Effector memory CD8-positive, alpha-beta T cell (primary cell): ENCODE data around the gene NEDD9.

Experiments
- ATAC-seq: fragments of 150-1000 bp; cut with Tn5 transposase; replicated peaks from 2 replicates; pipeline ENCODE4 v1.10.0; 2021; ENCODE audit warnings: mild to moderate bottlenecking, moderate library complexity
- DNase-seq, 3 experiments: peaks; one replicate each; pipeline ENCODE4 v3.0.0; 2021
- H3K27ac Mint-ChIP-seq, 2 donors: one replicate each; pipeline ENCODE4 v1.8.0; 2022; ENCODE audit warnings: mild to moderate bottlenecking in 2 of 2, mixed read lengths in 2 of 2, moderate library complexity in 2 of 2
- H3K27me3 Mint-ChIP-seq, 2 donors: one replicate each; pipeline ENCODE4 v1.8.0; 2022; ENCODE audit warnings: mixed read lengths in 2 of 2
- H3K36me3 Mint-ChIP-seq: one replicate; pipeline ENCODE4 v1.8.0; 2022; ENCODE audit warnings: mild to moderate bottlenecking, moderate library complexity, mixed read lengths; ENCODE audit not compliant: insufficient read depth
- H3K4me1 Mint-ChIP-seq, 2 donors: one replicate each; pipeline ENCODE4 v1.8.0; 2022; ENCODE audit warnings: low read depth in 2 of 2, mixed read lengths in 2 of 2
- H3K4me3 Mint-ChIP-seq, 2 donors: one replicate each; pipeline ENCODE4 v1.8.0; 2022; ENCODE audit warnings: mild to moderate bottlenecking in 2 of 2, mixed read lengths in 2 of 2, moderate library complexity in 2 of 2
- H3K9me3 Mint-ChIP-seq, 2 donors: one replicate each; pipeline ENCODE4 v1.8.0; 2022; ENCODE audit warnings: mixed read lengths in 2 of 2

NEDD9 gene

DNA sequence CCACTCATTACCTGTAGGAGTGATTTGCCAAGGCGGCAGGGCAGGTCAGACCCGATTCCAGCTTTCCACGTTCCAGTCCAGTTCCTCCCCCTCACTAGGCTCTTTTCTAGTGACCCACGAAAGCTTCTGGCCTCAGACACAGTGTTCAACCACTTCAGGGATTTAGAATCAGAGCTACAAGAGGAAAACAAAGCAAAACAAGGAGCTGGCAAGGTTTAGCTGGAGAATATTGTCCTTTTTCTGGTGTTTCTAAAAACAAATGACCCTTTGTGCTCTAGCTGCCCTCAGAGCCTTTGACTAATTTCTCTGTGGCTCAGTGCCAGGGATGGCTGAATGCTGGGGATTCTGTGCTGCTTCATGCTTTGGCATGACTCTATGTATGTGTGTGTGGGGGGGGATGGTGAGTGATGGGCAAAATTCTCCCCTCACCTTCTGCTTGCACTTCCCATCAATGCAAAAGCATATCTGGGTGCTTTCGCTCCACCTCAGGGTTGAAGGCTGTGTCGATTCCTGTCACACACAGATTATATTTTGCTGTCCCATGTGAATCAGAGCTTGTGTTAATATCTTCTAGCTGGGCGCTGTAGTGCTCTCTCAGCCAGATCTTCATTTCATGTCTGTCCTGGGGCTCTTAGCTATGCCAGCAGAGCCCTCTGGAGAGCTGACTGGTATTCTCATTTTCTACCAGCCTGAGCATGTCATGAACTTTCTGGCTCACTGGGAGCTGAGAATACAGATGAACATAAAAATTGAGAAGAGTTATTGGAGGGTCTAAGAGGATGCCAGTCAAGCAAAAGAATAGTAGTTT is 19.3 kb upstream of the NEDD9 start:
- DNase-seq (no peak), ATAC-seq (no peak)
- peaks cover 18 to 38% of the 10 kb centered on the region in 2 donors for H3K4me1 Mint-ChIP-seq

DNA sequence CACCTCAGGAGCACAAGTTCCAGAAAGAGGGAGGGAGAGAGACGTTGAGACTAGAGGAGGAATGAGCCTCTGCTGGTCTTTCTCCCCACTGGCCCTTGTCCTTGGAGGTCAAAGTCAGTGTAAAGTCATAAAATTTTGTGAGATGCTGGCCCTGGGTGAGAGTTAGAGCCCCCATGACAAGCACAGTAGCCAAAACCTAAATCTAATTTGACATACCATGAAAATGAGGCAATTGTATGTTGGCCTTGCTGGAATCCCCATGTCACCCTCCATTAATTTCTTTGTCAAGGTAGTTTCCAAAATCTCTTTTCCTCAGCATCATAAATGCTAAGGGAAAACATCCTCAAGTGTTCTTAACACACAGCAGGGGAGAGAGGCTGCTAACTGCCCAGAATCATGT is 17.6 kb upstream of the NEDD9 start:
- peaks cover 10% of the 10 kb centered on the region for H3K36me3 Mint-ChIP-seq

More for the DNA sequence above, 19.3 kb upstream of the NEDD9 start:
- Mint-ChIP-seq H3K27ac (peak overlapping the region; percentile 12 to 19), H3K36me3 (peaks cover 11% of the 10 kb centered on the region), H3K9me3 (peaks cover 0 to 3% of the 10 kb centered on the region in 2 donors), H3K4me3 (no peak overlapping the region), H3K27me3 (no peaks in the 10 kb centered on the region)

GRCh38 chr6:11248974-11249761 is 16.7 kb upstream of the NEDD9 start:
- Mint-ChIP-seq H3K27me3 (no peaks in the 10 kb centered on the region), H3K27ac (no peak overlapping the region), H3K4me3 (no peak overlapping the region), H3K36me3 (peaks cover 8% of the 10 kb centered on the region), H3K9me3 (no peaks in the 10 kb centered on the region), H3K4me1 (peaks cover 6 to 21% of the 10 kb centered on the region in 2 donors)
- DNase-seq (no peak), ATAC-seq (no peak)

More for the DNA sequence above, 17.6 kb upstream of the NEDD9 start:
- Mint-ChIP-seq H3K9me3 (peaks cover 0 to 3% of the 10 kb centered on the region in 2 donors), H3K4me3 (no peak overlapping the region), H3K4me1 (peaks cover 12 to 23% of the 10 kb centered on the region in 2 donors), H3K27me3 (no peaks in the 10 kb centered on the region), H3K27ac (no peak overlapping the region)
- DNase-seq (no peak), ATAC-seq (no peak)

DNA sequence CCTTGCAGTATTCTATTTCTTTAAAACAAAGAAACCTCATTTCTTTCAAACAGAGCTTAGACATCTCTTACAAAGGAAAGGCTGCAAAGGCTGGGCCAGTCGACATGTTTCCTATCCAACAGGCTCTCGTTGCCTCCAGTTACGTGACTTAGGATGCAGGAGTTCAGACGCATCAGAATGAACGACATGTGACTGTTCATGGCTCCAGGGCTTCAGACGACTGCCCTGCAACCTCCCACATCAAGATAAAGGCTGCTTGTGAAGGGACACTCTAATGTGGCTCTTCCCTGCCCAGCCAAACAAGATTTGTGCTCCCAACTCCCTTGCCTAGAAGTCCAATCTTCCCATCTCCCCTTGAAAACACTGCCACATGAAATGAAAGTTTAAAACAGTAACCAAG is 14.3 kb upstream of the NEDD9 start:
- no peak for ATAC-seq
- Mint-ChIP-seq H3K9me3 (no peaks in the 10 kb centered on the region), H3K4me1 (peaks cover 8 to 31% of the 10 kb centered on the region in 2 donors), H3K4me3 (no peak overlapping the region), H3K27ac (no peak overlapping the region), H3K27me3 (no peaks in the 10 kb centered on the region), H3K36me3 (peaks cover 8% of the 10 kb centered on the region)
- no peak for DNase-seq

DNA sequence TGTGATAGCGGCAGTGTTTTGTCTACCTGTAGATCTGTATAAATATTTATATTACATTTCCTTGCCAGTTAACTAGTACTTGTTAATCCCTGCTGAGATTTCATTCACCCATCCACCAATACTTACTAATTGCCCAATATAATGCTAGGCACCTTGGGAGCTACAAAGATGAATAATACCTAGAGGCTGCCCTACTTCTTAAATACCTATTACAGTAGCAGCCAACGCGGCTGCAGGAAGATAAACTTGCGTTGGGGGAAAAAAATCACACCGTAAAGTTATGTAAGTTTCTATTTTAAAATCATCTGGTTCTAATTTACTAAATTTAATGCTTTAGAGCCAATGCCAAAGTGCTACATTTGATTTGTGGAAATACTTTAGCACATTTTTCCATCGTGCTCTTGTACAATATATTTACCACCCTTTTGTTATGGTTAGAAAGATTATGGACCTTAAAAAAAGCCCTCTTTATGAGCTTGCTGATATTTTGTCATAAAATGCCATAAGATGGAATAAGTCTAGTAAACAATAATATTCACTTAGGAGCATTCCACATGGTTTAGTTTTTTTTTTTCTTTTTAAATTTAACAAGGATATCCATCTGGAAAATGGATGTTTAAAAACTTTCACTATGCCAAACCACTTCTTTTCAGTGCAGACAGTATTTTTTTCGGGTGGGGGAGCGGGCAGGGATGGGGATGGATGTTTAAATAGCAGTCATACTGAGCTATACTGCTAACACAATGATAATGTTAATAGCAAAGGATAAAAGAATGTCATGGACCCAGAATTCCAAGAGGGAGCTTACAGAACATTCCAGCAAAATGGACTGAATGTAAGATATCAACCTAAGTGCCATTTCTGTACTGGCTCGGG is 13.2 kb upstream of the NEDD9 start:
- H3K27me3 Mint-ChIP-seq = no peaks in the 10 kb centered on the region
- ATAC-seq (no peak), DNase-seq (no peak)
- no peak overlapping the region for H3K27ac Mint-ChIP-seq
- H3K36me3 Mint-ChIP-seq = peaks cover 11% of the 10 kb centered on the region
- H3K4me1 Mint-ChIP-seq = peaks cover 6 to 37% of the 10 kb centered on the region in 2 donors
- no peaks in the 10 kb centered on the region for H3K9me3 Mint-ChIP-seq
- H3K4me3 Mint-ChIP-seq = no peak overlapping the region

- ATAC-seq (no peak), DNase-seq (no peak)
- H3K27ac Mint-ChIP-seq = peak overlapping the region in 1 of 2 donors; percentile 0
- no peaks in the 10 kb centered on the region for H3K9me3 Mint-ChIP-seq
- H3K36me3 Mint-ChIP-seq = peaks cover 8% of the 10 kb centered on the region
- peaks cover 9 to 44% of the 10 kb centered on the region in 2 donors for H3K4me1 Mint-ChIP-seq
- H3K4me3 Mint-ChIP-seq = no peak overlapping the region
- no peaks in the 10 kb centered on the region for H3K27me3 Mint-ChIP-seq
Measured at GRCh38 chr6:11244387-11245126, 12.1 kb upstream of the NEDD9 start.

DNA sequence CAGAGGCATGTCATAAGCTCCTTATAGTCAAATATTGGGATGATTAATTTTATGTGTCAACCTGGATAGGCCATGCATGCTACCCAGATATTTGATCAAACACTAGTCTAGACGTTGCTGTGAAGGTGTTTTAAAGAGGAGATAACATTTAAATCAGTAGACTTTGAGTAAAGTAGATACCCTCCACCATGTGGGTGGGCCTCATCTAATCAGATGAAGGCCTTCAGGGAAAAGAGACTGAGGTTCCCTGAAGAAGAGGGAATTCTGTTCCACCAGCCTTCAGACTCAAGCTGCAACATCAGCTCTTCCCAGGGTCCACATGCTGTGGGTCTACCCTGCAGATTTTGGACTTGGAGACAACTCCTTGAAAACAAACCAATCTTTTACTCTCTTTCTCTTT is 11.4 kb upstream of the NEDD9 start:
- no peaks in the 10 kb centered on the region for H3K27me3 Mint-ChIP-seq
- no peak overlapping the region for H3K4me3 Mint-ChIP-seq
- DNase-seq (no peak), ATAC-seq (no peak)
- peak overlapping the region; percentile 0 to 18 for H3K27ac Mint-ChIP-seq
- H3K9me3 Mint-ChIP-seq = no peaks in the 10 kb centered on the region
- H3K4me1 Mint-ChIP-seq = peaks cover 9 to 44% of the 10 kb centered on the region in 2 donors
- H3K36me3 Mint-ChIP-seq = peaks cover 8% of the 10 kb centered on the region

DNA sequence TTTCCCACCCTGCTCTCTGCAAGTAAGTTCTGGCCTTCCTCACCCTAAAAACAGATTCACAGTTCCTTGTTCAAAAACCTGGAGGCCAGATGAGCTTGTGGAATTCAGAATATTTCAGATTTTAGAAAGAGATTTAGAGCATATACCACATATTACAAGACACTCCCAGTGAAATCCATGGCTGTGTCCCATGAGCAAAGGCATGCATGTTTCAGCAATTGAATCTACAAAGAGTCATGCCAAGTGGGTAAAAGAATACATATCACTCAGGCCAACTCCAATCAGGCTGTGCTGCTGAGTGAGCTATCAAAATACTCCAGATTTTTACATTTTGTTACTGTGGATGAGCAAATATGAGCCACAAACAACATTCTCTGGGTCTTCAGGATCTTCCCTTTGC is 10.2 kb upstream of the NEDD9 start:
- no peaks in the 10 kb centered on the region for H3K27me3 Mint-ChIP-seq
- H3K9me3 Mint-ChIP-seq = no peaks in the 10 kb centered on the region
- peaks cover 8% of the 10 kb centered on the region for H3K36me3 Mint-ChIP-seq
- no peak overlapping the region for H3K4me3 Mint-ChIP-seq
- no peak overlapping the region for H3K27ac Mint-ChIP-seq
- no peak for ATAC-seq
- peaks cover 9 to 42% of the 10 kb centered on the region in 2 donors for H3K4me1 Mint-ChIP-seq
- DNase-seq = no peak

- ATAC-seq (no peak), DNase-seq (no peak)
- no peak overlapping the region for H3K27ac Mint-ChIP-seq
- H3K27me3 Mint-ChIP-seq = no peaks in the 10 kb centered on the region
- H3K4me3 Mint-ChIP-seq = no peak overlapping the region
- peaks cover 5% of the 10 kb centered on the region for H3K36me3 Mint-ChIP-seq
- H3K4me1 Mint-ChIP-seq = peaks cover 10 to 40% of the 10 kb centered on the region in 2 donors
- no peaks in the 10 kb centered on the region for H3K9me3 Mint-ChIP-seq
Measured at GRCh38 chr6:11241793-11242201, 9.3 kb upstream of the NEDD9 start.

- no peak overlapping the region for H3K4me3 Mint-ChIP-seq
- H3K9me3 Mint-ChIP-seq = no peaks in the 10 kb centered on the region
- H3K4me1 Mint-ChIP-seq = peaks cover 15 to 44% of the 10 kb centered on the region in 2 donors
Measured at GRCh38 chr6:11241154-11241792, 8.8 kb upstream of the NEDD9 start.

GRCh38 chr6:11237956-11238355 is 5.5 kb upstream of the NEDD9 start:
- Mint-ChIP-seq H3K9me3 (no peaks in the 10 kb centered on the region), H3K4me3 (no peak overlapping the region), H3K27me3 (no peaks in the 10 kb centered on the region), H3K36me3 (peaks cover 11% of the 10 kb centered on the region), H3K27ac (no peak overlapping the region), H3K4me1 (peaks cover 31 to 47% of the 10 kb centered on the region in 2 donors)
- ATAC-seq (no peak), DNase-seq (no peak)

More at GRCh38 chr6:11241154-11241792, 8.8 kb upstream of the NEDD9 start:
- Mint-ChIP-seq H3K27me3 (no peaks in the 10 kb centered on the region), H3K27ac (peak overlapping the region in 1 of 2 donors; percentile 13), H3K36me3 (peaks cover 8% of the 10 kb centered on the region)
- no peak for DNase-seq
- ATAC-seq = no peak

GRCh38 chr6:11237428-11237827 is 5.0 kb upstream of the NEDD9 start:
- Mint-ChIP-seq H3K36me3 (peaks cover 16% of the 10 kb centered on the region), H3K27me3 (no peaks in the 10 kb centered on the region), H3K4me3 (no peak overlapping the region), H3K27ac (peak overlapping the region; percentile 87 to 92), H3K9me3 (no peaks in the 10 kb centered on the region), H3K4me1 (peaks cover 31 to 44% of the 10 kb centered on the region in 2 donors)
- ATAC-seq = no peak
- no peak for DNase-seq
